Measurements from ENCODE around the gene ZNF48. TPM values are rescaled to one million over a fixed set of nuclear protein-coding genes. Genes with fewer than 3 reads are reported as not detected.
A peak's percentile ranks its signal among the peaks of the same experiment; 100 is the strongest.

Gene ZNF48
- polyA plus RNA-seq, 1 donor from 2014 or later, result 42.3 TPM

- peak overlapping the region; percentile 9 for H3K27ac ChIP-seq (ENCODE audit: low read length)
- H3K79me2 ChIP-seq (replicated peaks; ENCODE audit: insufficient read depth, low read length), result peaks cover 46% of the 10 kb centered on the region
- H3K9ac ChIP-seq (ENCODE audit: low read length), result peak overlapping the region; percentile 85
- H3F3A ChIP-seq (ENCODE audit: insufficient read depth, low read length, poor library complexity, severe bottlenecking), result no peaks in the 10 kb centered on the region
- no peak for TF ChIP-seq RAD21 (conservative IDR thresholded peaks at IDR 0.05)
- no peak for TF ChIP-seq CTCF (IDR thresholded peaks at IDR 0.05; ENCODE audit: poor library complexity, severe bottlenecking)
- TF ChIP-seq REST (IDR thresholded peaks at IDR 0.05; ENCODE audit: borderline replicate concordance), result no peak
- TF ChIP-seq EP300 (conservative IDR thresholded peaks at IDR 0.05; ENCODE audit: poor library complexity, severe bottlenecking), result no peak
- TF ChIP-seq EZH2 (IDR thresholded peaks at IDR 0.05; ENCODE audit: borderline replicate concordance, insufficient read depth, low read length, poor library complexity, severe bottlenecking), result no peak
- no peak for TF ChIP-seq SMC3 (conservative IDR thresholded peaks at IDR 0.05; ENCODE audit: poor library complexity)
- TF ChIP-seq TAF1 (IDR thresholded peaks at IDR 0.05; ENCODE audit: low read depth), result no peak
- TF ChIP-seq MXI1 (conservative IDR thresholded peaks at IDR 0.05; ENCODE audit: poor library complexity, severe bottlenecking), result no peak
- TF ChIP-seq POLR2AphosphoS5 (IDR thresholded peaks at IDR 0.05), result no peak
- no peak overlapping the region for H2AFZ ChIP-seq (ENCODE audit: low read depth, low read length)
- peak overlapping the region; percentile 98 for H3K4me2 ChIP-seq (ENCODE audit: low read length)
- H3K4me3 ChIP-seq (ENCODE audit: low read length), result peak overlapping the region; percentile 97
- H3K27me3 ChIP-seq (ENCODE audit: insufficient read depth, low read depth, low read length), result no peaks in the 10 kb centered on the region
- H4K20me1 ChIP-seq (ENCODE audit: insufficient read depth), result peaks cover 24% of the 10 kb centered on the region
- no peaks in the 10 kb centered on the region for H3K9me3 ChIP-seq (ENCODE audit: low read length)
- no peaks in the 10 kb centered on the region for H3K9me2 ChIP-seq (ENCODE audit: insufficient read depth, low read length)
- no peaks in the 10 kb centered on the region for H3K36me3 ChIP-seq (ENCODE audit: insufficient read depth, low read length)
Observed at GRCh38 chr16:30368122-30368791, 27.0 kb upstream of the ZNF48 start.

GRCh38 chr16:30368792-30369090 lies 26.5 kb upstream of the ZNF48 start:
- peaks cover 46% of the 10 kb centered on the region for H3K79me2 ChIP-seq (replicated peaks; ENCODE audit: insufficient read depth, low read length)
- H2AFZ ChIP-seq (ENCODE audit: low read depth, low read length), result no peak overlapping the region
- H3K9me2 ChIP-seq (ENCODE audit: insufficient read depth, low read length), result no peaks in the 10 kb centered on the region
- H3K36me3 ChIP-seq (ENCODE audit: insufficient read depth, low read length), result no peaks in the 10 kb centered on the region
- H3K9me3 ChIP-seq (ENCODE audit: low read length), result no peaks in the 10 kb centered on the region
- no peaks in the 10 kb centered on the region for H3K27me3 ChIP-seq (ENCODE audit: insufficient read depth, low read depth, low read length)
- H3K27ac ChIP-seq (ENCODE audit: low read length), result peak overlapping the region; percentile 59
- no peak for TF ChIP-seq TAF1 (IDR thresholded peaks at IDR 0.05; ENCODE audit: low read depth)
- TF ChIP-seq POLR2AphosphoS5 (IDR thresholded peaks at IDR 0.05), result no peak
- no peak for TF ChIP-seq EP300 (conservative IDR thresholded peaks at IDR 0.05; ENCODE audit: poor library complexity, severe bottlenecking)
- no peak for TF ChIP-seq RAD21 (conservative IDR thresholded peaks at IDR 0.05)
- no peaks in the 10 kb centered on the region for H3F3A ChIP-seq (ENCODE audit: insufficient read depth, low read length, poor library complexity, severe bottlenecking)
- peak overlapping the region; percentile 97 for H3K4me3 ChIP-seq (ENCODE audit: low read length)
- H3K9ac ChIP-seq (ENCODE audit: low read length), result peak overlapping the region; percentile 85
- peak overlapping the region; percentile 98 for H3K4me2 ChIP-seq (ENCODE audit: low read length)
- peaks cover 24% of the 10 kb centered on the region for H4K20me1 ChIP-seq (ENCODE audit: insufficient read depth)
